Body of pancreas (tissue), 4 donors: Measurements from ENCODE around the gene SH3PXD2A. TPM values are rescaled to one million over a fixed set of nuclear protein-coding genes. Genes with fewer than 3 reads are reported as not detected.

ENCODE experiments used
- ATAC-seq: fragments of 150-250 bp; one replicate; pipeline ENCODE4 v1.9.1; 2016
- DNase-seq, 4 donors: peaks; one replicate each; pipeline ENCODE4 v3.0.0-alpha.2; 2019
- H3K27ac ChIP-seq, 4 donors: fragments of 200-600 bp; sonication (generic); 1 replicate in 3 of 4; 2 replicates in 1 of 4; pipeline versions ENCODE4 v1.5.1 to v1.6.1; 2016 to 2019; ENCODE audit warnings: mild to moderate bottlenecking in 1 of 4, mixed read lengths in 1 of 4, moderate library complexity in 1 of 4
- H3K27me3 ChIP-seq, 2 donors: fragments of 200-600 bp; sonication (generic); one replicate each; pipeline ENCODE4 v1.6.0; 2016; ENCODE audit warnings: mild to moderate bottlenecking in 1 of 2
- H3K36me3 ChIP-seq, 2 donors: fragments of 200-600 bp; sonication (generic); replicated peaks in 1 of 2; 2 replicates each; pipeline ENCODE4 v1.5.1; 2016; ENCODE audit warnings: low read depth in 2 of 2; ENCODE audit not compliant: insufficient read depth in 1 of 2
- H3K4me1 ChIP-seq: fragments of 200-600 bp; sonication (generic); one replicate; pipeline ENCODE4 v1.6.0; 2016
- H3K4me3 ChIP-seq, 2 donors: fragments of 200-600 bp; sonication (generic); 1 replicate in 1 of 2; 2 replicates in 1 of 2; pipeline ENCODE4 v1.5.1; 2016 to 2019
- H3K9me3 ChIP-seq, 3 donors: fragments of 200-600 bp; sonication (generic); 1 replicate in 2 of 3; 2 replicates in 1 of 3; pipeline ENCODE4 v1.5.1; 2016
- CTCF ChIP-seq, 7 experiments: fragments of 450-650 bp in 4 of 7; fragments of 200-600 bp in 3 of 7; sonication (generic) in 3 of 7; IDR thresholded peaks; one replicate each; pipeline ENCODE4 v1.5.1; 2016 to 2019; ENCODE audit warnings: antibody characterized with exemption in 7 of 7
- POLR2A ChIP-seq, 3 donors: fragments of 450-650 bp; IDR thresholded peaks; one replicate each; pipeline ENCODE4 v1.6.1; 2016; ENCODE audit warnings: antibody characterized with exemption in 3 of 3, mild to moderate bottlenecking in 2 of 3
- WGBS, 2 donors: methylation state at CpG; one replicate each; pipeline ENCODE4 v1.1.5; 2017; 5-methylcytosine and 5-hydroxymethylcytosine counted together
- intact Hi-C: fragments of 100-400 bp; cut with DNase I; formaldehyde crosslinking; loops from one replicate; pipeline ENCODE4 v1.15.1; 2023
- total RNA-seq, 2 donors: library from RNA; depleted of rRNA; stranded (reverse); fragments of >200 nt; gene quantifications; one replicate each; pipeline ENCODE4 v1.1.0, GENCODE V29; 2016

Gene SH3PXD2A
- total RNA-seq, 2 donors from 2014 or later, result 7.3 to 9.9 TPM

- Histone ChIP-seq H3K4me1 (peaks cover 17% of the 10 kb centered on the region), H3K27ac (no peak overlapping the region), H3K36me3 (no peaks in the 10 kb centered on the region), H3K27me3 (no peaks in the 10 kb centered on the region), H3K9me3 (no peaks in the 10 kb centered on the region), H3K4me3 (no peak overlapping the region)
- DNase-seq (peak; percentile 32 to 55 (median 38)), ATAC-seq (peak; percentile 33)
- intact Hi-C loops, result no loop called here
- WGBS, 2 donors, result 79 to 81% methylated on average over 15 to 19 of the region's 20 CpGs
- TF ChIP-seq POLR2A (IDR thresholded peaks at IDR 0.05) (no peak), CTCF (IDR thresholded peaks at IDR 0.05) (no peak)
Measured at GRCh38 chr10:103616705-103617601, 238.4 kb downstream of the SH3PXD2A start.

- no peak overlapping the region for H3K4me3 ChIP-seq
- DNase-seq (no peak), ATAC-seq (no peak)
- intact Hi-C loops, result no loop called here
- 73 to 75% methylated on average over 14 of the region's 14 CpGs for WGBS, 2 donors
- H3K27ac ChIP-seq, result peak overlapping the region in 2 of 4 donors; percentile 19 to 28
- H3K4me1 ChIP-seq, result peaks cover 14% of the 10 kb centered on the region
- H3K27me3 ChIP-seq, result no peaks in the 10 kb centered on the region
- no peaks in the 10 kb centered on the region for H3K9me3 ChIP-seq
- TF ChIP-seq CTCF (IDR thresholded peaks at IDR 0.05) (no peak), POLR2A (IDR thresholded peaks at IDR 0.05) (no peak)
- H3K36me3 ChIP-seq, result no peaks in the 10 kb centered on the region
Measured at GRCh38 chr10:103614306-103615158, 240.8 kb downstream of the SH3PXD2A start.

- intact Hi-C loops, result no loop called here
- Histone ChIP-seq H3K27me3 (no peaks in the 10 kb centered on the region), H3K9me3 (no peaks in the 10 kb centered on the region), H3K4me1 (peaks cover 5% of the 10 kb centered on the region), H3K27ac (no peak overlapping the region), H3K36me3 (no peaks in the 10 kb centered on the region), H3K4me3 (no peak overlapping the region)
- 90 to 94% methylated on average over 2 of the region's 2 CpGs for WGBS, 2 donors
- TF ChIP-seq POLR2A (IDR thresholded peaks at IDR 0.05) (no peak), CTCF (IDR thresholded peaks at IDR 0.05) (no peak)
- DNase-seq, result no peak
- no peak for ATAC-seq
Measured at GRCh38 chr10:103613616-103614015, 241.8 kb downstream of the SH3PXD2A start.

- ATAC-seq (no peak), DNase-seq (no peak)
- Histone ChIP-seq H3K36me3 (no peaks in the 10 kb centered on the region), H3K4me3 (no peak overlapping the region), H3K27me3 (no peaks in the 10 kb centered on the region), H3K4me1 (no peaks in the 10 kb centered on the region), H3K9me3 (no peaks in the 10 kb centered on the region), H3K27ac (no peak overlapping the region)
- WGBS, 2 donors, result 88 to 90% methylated on average over 7 to 17 of the region's 17 CpGs
- no peak for TF ChIP-seq CTCF (IDR thresholded peaks at IDR 0.05)
- TF ChIP-seq POLR2A (IDR thresholded peaks at IDR 0.05), result no peak
- intact Hi-C loops, result no loop called here
Measured at GRCh38 chr10:103612462-103613365, 242.7 kb downstream of the SH3PXD2A start.
